CD4-positive, alpha-beta T cell treated with Interleukin-17A for 1 hour (primary cell): ENCODE measurements around the gene CROCC2.
"Not testable (repeated sequence)": the region's sequence is repeated elsewhere in the genome, so short reads cannot be mapped to it uniquely, and the experiment has no call there.

Source experiments
- DNase-seq: peaks from one replicate; pipeline ENCODE4 v3.0.0-alpha.2; 2020

The CROCC2 gene

GRCh38 chr2:240972201-240972600 is 66.1 kb downstream of the CROCC2 start:
- DNase-seq = no peak

GRCh38 chr2:240972636-240973521 is 66.7 kb downstream of the CROCC2 start:
- no peak for DNase-seq

- peak; percentile 63 for DNase-seq
Measured at GRCh38 chr2:240974771-240975572, 68.8 kb downstream of the CROCC2 start.

GRCh38 chr2:240975903-240976302 is 69.8 kb downstream of the CROCC2 start:
- DNase-seq = not testable (repeated sequence)

GRCh38 chr2:240981280-240981679 is 75.1 kb downstream of the CROCC2 start:
- no peak for DNase-seq

- no peak for DNase-seq
Measured at GRCh38 chr2:240981871-240982800, 76.0 kb downstream of the CROCC2 start.

- DNase-seq = no peak
Measured at GRCh38 chr2:240982821-240983281, 76.7 kb downstream of the CROCC2 start.

- DNase-seq = peak; percentile 12
Measured at GRCh38 chr2:240983361-240983995, 77.3 kb downstream of the CROCC2 start.

GRCh38 chr2:240983996-240984498 is 77.9 kb downstream of the CROCC2 start:
- no peak for DNase-seq

GRCh38 chr2:240985881-240986786 is 80.0 kb downstream of the CROCC2 start:
- DNase-seq = no peak

- no peak for DNase-seq
Measured at GRCh38 chr2:240986787-240987411, 80.8 kb downstream of the CROCC2 start.

- DNase-seq = no peak
Measured at GRCh38 chr2:240987588-240987987, 81.5 kb downstream of the CROCC2 start.

GRCh38 chr2:240988146-240988545 is 82.0 kb downstream of the CROCC2 start:
- DNase-seq = no peak

- no peak for DNase-seq
Measured at GRCh38 chr2:240988571-240989271, 82.6 kb downstream of the CROCC2 start.

- no peak for DNase-seq
Measured at GRCh38 chr2:240989451-240990265, 83.5 kb downstream of the CROCC2 start.

GRCh38 chr2:240990266-240990529 is 84.1 kb downstream of the CROCC2 start:
- DNase-seq = no peak

GRCh38 chr2:240990726-240991377 is 84.7 kb downstream of the CROCC2 start:
- DNase-seq = no peak
